ENCODE results near the gene NAIF1. TPM values are rescaled to one million over a fixed set of nuclear protein-coding genes. Genes with fewer than 3 reads are reported as not detected.

The NAIF1 gene
- total RNA-seq, 1 experiment from 2014 or later = 12.4 TPM

DNA sequence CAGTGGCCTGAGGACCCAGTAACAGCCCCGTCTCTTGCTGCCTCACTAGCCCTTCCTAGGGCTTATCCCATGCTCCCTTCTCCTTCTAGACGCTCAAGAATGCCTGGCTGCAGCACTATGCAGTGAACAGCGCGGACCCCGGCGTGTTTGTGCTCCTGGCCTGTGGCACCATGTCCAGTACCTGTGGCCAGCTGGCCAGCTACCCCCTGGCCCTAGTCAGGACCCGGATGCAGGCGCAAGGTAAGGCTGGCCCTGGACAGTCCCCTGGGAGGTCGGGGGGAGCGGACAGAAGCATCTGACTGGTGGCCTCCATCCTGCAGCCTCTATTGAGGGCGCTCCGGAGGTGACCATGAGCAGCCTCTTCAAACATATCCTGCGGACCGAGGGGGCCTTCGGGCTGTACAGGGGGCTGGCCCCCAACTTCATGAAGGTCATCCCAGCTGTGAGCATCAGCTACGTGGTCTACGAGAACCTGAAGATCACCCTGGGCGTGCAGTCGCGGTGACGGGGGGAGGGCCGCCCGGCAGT lies 39.9 kb upstream of the NAIF1 start (continued):
- TF ChIP-seq, protein P1, sequence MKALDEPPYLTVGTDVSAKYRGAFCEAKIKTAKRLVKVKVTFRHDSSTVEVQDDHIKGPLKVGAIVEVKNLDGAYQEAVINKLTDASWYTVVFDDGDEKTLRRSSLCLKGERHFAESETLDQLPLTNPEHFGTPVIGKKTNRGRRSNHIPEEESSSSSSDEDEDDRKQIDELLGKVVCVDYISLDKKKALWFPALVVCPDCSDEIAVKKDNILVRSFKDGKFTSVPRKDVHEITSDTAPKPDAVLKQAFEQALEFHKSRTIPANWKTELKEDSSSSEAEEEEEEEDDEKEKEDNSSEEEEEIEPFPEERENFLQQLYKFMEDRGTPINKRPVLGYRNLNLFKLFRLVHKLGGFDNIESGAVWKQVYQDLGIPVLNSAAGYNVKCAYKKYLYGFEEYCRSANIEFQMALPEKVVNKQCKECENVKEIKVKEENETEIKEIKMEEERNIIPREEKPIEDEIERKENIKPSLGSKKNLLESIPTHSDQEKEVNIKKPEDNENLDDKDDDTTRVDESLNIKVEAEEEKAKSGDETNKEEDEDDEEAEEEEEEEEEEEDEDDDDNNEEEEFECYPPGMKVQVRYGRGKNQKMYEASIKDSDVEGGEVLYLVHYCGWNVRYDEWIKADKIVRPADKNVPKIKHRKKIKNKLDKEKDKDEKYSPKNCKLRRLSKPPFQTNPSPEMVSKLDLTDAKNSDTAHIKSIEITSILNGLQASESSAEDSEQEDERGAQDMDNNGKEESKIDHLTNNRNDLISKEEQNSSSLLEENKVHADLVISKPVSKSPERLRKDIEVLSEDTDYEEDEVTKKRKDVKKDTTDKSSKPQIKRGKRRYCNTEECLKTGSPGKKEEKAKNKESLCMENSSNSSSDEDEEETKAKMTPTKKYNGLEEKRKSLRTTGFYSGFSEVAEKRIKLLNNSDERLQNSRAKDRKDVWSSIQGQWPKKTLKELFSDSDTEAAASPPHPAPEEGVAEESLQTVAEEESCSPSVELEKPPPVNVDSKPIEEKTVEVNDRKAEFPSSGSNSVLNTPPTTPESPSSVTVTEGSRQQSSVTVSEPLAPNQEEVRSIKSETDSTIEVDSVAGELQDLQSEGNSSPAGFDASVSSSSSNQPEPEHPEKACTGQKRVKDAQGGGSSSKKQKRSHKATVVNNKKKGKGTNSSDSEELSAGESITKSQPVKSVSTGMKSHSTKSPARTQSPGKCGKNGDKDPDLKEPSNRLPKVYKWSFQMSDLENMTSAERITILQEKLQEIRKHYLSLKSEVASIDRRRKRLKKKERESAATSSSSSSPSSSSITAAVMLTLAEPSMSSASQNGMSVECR (CRISPR knock-in tag; IDR thresholded peaks at IDR 0.05; ENCODE audit: borderline replicate concordance) = no peak
- no peak for TF ChIP-seq ZNF232 (CRISPR knock-in tag; IDR thresholded peaks at IDR 0.05)
- no peak for TF ChIP-seq SMAD3 (CRISPR knock-in tag; IDR thresholded peaks at IDR 0.05; ENCODE audit: borderline replicate concordance)

DNA sequence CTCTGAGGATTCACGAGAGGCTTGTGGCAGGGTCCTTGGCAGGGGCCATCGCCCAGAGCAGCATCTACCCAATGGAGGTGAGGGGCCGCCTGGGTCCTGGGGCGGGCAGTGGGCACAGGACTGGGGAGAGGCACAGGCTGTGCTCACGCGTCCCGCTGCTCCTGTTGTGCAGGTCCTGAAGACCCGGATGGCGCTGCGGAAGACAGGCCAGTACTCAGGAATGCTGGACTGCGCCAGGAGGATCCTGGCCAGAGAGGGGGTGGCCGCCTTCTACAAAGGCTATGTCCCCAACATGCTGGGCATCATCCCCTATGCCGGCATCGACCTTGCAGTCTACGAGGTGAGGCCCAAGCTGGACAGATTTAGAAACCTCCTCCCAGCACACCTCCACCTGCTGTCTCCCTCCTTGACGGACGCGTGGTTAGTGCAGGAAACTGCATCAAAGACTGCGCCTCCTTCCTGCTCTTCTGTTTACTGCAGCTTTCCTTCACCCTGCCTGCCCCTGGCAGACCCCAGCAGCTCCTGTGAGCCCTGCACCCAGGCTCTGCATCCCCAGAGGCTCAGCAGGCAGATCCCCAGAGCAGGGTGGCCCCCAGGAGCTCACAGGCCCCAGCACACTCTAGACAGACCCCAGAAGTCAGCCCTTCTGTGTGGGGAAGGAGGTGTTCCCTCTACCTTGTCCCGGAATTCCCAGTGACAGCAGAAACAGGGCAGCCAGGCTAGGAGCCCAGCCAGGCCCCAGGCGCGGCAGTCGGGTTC lies 39.2 kb upstream of the NAIF1 start:
- CTCF ChIA-PET = interaction anchor here (0.6 to 5.8 kb wide), 3 partner anchors 9 to 54 kb away, joined by 3 to 57 read pairs (median 3); no protein-coding TSS in a partner anchor
- no peak overlapping the region for H3K4me3 Mint-ChIP-seq
- no peaks in the 10 kb centered on the region for H3K9me3 Mint-ChIP-seq

More for the DNA sequence above, 39.2 kb upstream of the NAIF1 start:
- no peak for TF ChIP-seq HMGA2 (CRISPR knock-in tag; IDR thresholded peaks at IDR 0.05)
- TF ChIP-seq, protein P2, sequence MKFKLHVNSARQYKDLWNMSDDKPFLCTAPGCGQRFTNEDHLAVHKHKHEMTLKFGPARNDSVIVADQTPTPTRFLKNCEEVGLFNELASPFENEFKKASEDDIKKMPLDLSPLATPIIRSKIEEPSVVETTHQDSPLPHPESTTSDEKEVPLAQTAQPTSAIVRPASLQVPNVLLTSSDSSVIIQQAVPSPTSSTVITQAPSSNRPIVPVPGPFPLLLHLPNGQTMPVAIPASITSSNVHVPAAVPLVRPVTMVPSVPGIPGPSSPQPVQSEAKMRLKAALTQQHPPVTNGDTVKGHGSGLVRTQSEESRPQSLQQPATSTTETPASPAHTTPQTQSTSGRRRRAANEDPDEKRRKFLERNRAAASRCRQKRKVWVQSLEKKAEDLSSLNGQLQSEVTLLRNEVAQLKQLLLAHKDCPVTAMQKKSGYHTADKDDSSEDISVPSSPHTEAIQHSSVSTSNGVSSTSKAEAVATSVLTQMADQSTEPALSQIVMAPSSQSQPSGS (CRISPR knock-in tag; IDR thresholded peaks at IDR 0.05; ENCODE audit: borderline replicate concordance, low read depth) = no peak
- TF ChIP-seq, protein P1 (CRISPR knock-in tag; IDR thresholded peaks at IDR 0.05; ENCODE audit: borderline replicate concordance) = no peak
- no peak for TF ChIP-seq ZNF121 (CRISPR knock-in tag; IDR thresholded peaks at IDR 0.05)
- no peak for TF ChIP-seq GABPB1 (CRISPR knock-in tag; IDR thresholded peaks at IDR 0.05)
- TF ChIP-seq SOX15 (CRISPR knock-in tag; IDR thresholded peaks at IDR 0.05) = no peak
- no peak for TF ChIP-seq IRF2 (CRISPR knock-in tag; IDR thresholded peaks at IDR 0.05; ENCODE audit: borderline replicate concordance, low read depth)
- TF ChIP-seq, protein P3, sequence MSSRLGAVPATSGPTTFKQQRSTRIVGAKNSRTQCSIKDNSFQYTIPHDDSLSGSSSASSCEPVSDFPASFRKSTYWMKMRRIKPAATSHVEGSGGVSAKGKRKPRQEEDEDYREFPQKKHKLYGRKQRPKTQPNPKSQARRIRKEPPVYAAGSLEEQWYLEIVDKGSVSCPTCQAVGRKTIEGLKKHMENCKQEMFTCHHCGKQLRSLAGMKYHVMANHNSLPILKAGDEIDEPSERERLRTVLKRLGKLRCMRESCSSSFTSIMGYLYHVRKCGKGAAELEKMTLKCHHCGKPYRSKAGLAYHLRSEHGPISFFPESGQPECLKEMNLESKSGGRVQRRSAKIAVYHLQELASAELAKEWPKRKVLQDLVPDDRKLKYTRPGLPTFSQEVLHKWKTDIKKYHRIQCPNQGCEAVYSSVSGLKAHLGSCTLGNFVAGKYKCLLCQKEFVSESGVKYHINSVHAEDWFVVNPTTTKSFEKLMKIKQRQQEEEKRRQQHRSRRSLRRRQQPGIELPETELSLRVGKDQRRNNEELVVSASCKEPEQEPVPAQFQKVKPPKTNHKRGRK (CRISPR knock-in tag; IDR thresholded peaks at IDR 0.05; ENCODE audit: borderline replicate concordance) = no peak
- TF ChIP-seq, protein P4, sequence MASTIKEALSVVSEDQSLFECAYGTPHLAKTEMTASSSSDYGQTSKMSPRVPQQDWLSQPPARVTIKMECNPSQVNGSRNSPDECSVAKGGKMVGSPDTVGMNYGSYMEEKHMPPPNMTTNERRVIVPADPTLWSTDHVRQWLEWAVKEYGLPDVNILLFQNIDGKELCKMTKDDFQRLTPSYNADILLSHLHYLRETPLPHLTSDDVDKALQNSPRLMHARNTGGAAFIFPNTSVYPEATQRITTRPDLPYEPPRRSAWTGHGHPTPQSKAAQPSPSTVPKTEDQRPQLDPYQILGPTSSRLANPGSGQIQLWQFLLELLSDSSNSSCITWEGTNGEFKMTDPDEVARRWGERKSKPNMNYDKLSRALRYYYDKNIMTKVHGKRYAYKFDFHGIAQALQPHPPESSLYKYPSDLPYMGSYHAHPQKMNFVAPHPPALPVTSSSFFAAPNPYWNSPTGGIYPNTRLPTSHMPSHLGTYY (CRISPR knock-in tag; IDR thresholded peaks at IDR 0.05) = no peak
- TF ChIP-seq NFE2L1 (CRISPR knock-in tag; IDR thresholded peaks at IDR 0.05) = no peak
- TF ChIP-seq, protein P5, sequence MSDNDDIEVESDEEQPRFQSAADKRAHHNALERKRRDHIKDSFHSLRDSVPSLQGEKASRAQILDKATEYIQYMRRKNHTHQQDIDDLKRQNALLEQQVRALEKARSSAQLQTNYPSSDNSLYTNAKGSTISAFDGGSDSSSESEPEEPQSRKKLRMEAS (CRISPR knock-in tag; IDR thresholded peaks at IDR 0.05) = no peak
- TF ChIP-seq MXD4 (CRISPR knock-in tag; IDR thresholded peaks at IDR 0.05; ENCODE audit: borderline replicate concordance) = no peak
- TF ChIP-seq GTF2I (CRISPR knock-in tag; conservative IDR thresholded peaks at IDR 0.05) = no peak
- TF ChIP-seq, protein P6, sequence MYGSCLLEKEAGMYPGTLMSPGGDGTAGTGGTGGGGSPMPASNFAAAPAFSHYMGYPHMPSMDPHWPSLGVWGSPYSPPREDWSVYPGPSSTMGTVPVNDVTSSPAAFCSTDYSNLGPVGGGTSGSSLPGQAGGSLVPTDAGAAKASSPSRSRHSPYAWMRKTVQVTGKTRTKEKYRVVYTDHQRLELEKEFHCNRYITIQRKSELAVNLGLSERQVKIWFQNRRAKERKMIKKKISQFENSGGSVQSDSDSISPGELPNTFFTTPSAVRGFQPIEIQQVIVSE (CRISPR knock-in tag; IDR thresholded peaks at IDR 0.05; ENCODE audit: borderline replicate concordance) = no peak
- TF ChIP-seq, protein P7, sequence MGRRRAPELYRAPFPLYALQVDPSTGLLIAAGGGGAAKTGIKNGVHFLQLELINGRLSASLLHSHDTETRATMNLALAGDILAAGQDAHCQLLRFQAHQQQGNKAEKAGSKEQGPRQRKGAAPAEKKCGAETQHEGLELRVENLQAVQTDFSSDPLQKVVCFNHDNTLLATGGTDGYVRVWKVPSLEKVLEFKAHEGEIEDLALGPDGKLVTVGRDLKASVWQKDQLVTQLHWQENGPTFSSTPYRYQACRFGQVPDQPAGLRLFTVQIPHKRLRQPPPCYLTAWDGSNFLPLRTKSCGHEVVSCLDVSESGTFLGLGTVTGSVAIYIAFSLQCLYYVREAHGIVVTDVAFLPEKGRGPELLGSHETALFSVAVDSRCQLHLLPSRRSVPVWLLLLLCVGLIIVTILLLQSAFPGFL (CRISPR knock-in tag; IDR thresholded peaks at IDR 0.05; ENCODE audit: borderline replicate concordance) = no peak
- POLR2A ChIA-PET = interaction anchor here (0.5 kb wide), 1 partner anchor 314 kb away, joined by 3 read pairs; no protein-coding TSS in a partner anchor
- Mint-ChIP-seq H3K27me3 (ENCODE audit: low read depth) (no peaks in the 10 kb centered on the region), H3K4me1 (peaks cover 16% of the 10 kb centered on the region), H3K36me3 (peaks cover 45% of the 10 kb centered on the region), H3K27ac (no peak overlapping the region)
- peak; percentile 11; the same call in 1 of the 2 replicates for ATAC-seq
- no peak for DNase-seq (ENCODE audit: low spot score)
